GM20000 (cell line): ENCODE results near the gene SKI.

Source experiments
- DNase-seq: peaks from one replicate; pipeline ENCODE4 v3.0.0; 2012; ENCODE audit warnings: low spot score
- CTCF ChIP-seq: IDR thresholded peaks from 2 replicates; pipeline ENCODE4 v1.5.1; 2012; ENCODE audit warnings: mild to moderate bottlenecking, control low read depth; ENCODE audit errors: extremely low read depth, missing control alignments

Gene SKI

GRCh38 chr1:2183937-2184334, 44.2 kb upstream of the SKI start:
- TF ChIP-seq CTCF: no peak
- DNase-seq: no peak

GRCh38 chr1:2184531-2184930, 43.6 kb upstream of the SKI start:
- no peak for TF ChIP-seq CTCF
- DNase-seq: no peak

- TF ChIP-seq CTCF: no peak
- DNase-seq: no peak
Observed at GRCh38 chr1:2184934-2185333, 43.2 kb upstream of the SKI start.

- no peak for DNase-seq
- no peak for TF ChIP-seq CTCF
Observed at GRCh38 chr1:2185880-2186855, 42.0 kb upstream of the SKI start.

GRCh38 chr1:2186901-2187300, 41.2 kb upstream of the SKI start:
- no peak for TF ChIP-seq CTCF

GRCh38 chr1:2187619-2188018, 40.5 kb upstream of the SKI start:
- no peak for TF ChIP-seq CTCF
- DNase-seq: no peak

More at GRCh38 chr1:2186901-2187300, 41.2 kb upstream of the SKI start:
- no peak for DNase-seq

GRCh38 chr1:2188336-2188735, 39.8 kb upstream of the SKI start:
- no peak for TF ChIP-seq CTCF

More at GRCh38 chr1:2188336-2188735, 39.8 kb upstream of the SKI start:
- no peak for DNase-seq
